ENCODE measurements around the gene SETD7. TPM values are rescaled to one million over a fixed set of nuclear protein-coding genes. Genes with fewer than 3 reads are reported as not detected.

The SETD7 gene
- total and polyA plus RNA-seq, 8 donors: 9.7 to 96.9 (median 31.5) TPM

DNA sequence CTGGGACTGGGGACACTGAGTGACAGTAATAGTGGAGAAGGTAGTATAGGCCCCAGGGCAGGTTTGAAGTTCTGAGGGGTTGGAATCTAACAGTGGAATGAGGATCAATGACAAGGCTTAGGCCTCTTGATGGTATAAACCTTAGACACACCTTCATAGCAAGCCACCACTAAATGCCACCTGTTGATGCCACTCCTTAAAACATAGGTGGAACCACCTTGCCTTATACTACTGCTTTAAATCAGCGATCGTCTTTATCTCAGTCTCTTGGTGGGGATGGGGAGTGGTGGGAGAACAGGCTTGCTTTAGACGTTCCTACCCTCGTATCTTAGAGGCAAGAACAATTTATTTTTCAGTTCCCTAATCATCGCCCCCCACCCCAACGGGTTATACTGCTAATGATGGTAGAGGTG lies 100.9 kb downstream of the SETD7 start:
- WGBS, 5 donors: 20 to 36% (median 25%) methylated on average over 6 of the region's 6 CpGs
- H3K9me3 ChIP-seq: no peaks in the 10 kb centered on the region
- no peaks in the 10 kb centered on the region for H3K36me3 ChIP-seq
- intact Hi-C loops (cut with DNase I; ENCODE audit: low total_unique reads): no loop called here
- H3K27me3 ChIP-seq: no peaks in the 10 kb centered on the region
- peak overlapping the region; percentile 53 to 99 (median 96) for H3K27ac ChIP-seq
- peak in 1 of 2 donors; percentile 26 for DNase-seq
- TF ChIP-seq POLR2A (IDR thresholded peaks at IDR 0.05) (no peak), POLR2AphosphoS5 (IDR thresholded peaks at IDR 0.05) (no peak), EP300 (IDR thresholded peaks at IDR 0.05) (no peak)
- TF ChIP-seq, protein P1, sequence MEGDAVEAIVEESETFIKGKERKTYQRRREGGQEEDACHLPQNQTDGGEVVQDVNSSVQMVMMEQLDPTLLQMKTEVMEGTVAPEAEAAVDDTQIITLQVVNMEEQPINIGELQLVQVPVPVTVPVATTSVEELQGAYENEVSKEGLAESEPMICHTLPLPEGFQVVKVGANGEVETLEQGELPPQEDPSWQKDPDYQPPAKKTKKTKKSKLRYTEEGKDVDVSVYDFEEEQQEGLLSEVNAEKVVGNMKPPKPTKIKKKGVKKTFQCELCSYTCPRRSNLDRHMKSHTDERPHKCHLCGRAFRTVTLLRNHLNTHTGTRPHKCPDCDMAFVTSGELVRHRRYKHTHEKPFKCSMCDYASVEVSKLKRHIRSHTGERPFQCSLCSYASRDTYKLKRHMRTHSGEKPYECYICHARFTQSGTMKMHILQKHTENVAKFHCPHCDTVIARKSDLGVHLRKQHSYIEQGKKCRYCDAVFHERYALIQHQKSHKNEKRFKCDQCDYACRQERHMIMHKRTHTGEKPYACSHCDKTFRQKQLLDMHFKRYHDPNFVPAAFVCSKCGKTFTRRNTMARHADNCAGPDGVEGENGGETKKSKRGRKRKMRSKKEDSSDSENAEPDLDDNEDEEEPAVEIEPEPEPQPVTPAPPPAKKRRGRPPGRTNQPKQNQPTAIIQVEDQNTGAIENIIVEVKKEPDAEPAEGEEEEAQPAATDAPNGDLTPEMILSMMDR (IDR thresholded peaks at IDR 0.05): no peak
- peaks cover 29 to 77% (median 60%) of the 10 kb centered on the region in 4 donors for H3K4me1 ChIP-seq
- peak overlapping the region; percentile 78 to 85 (median 82) for H3K4me3 ChIP-seq

DNA sequence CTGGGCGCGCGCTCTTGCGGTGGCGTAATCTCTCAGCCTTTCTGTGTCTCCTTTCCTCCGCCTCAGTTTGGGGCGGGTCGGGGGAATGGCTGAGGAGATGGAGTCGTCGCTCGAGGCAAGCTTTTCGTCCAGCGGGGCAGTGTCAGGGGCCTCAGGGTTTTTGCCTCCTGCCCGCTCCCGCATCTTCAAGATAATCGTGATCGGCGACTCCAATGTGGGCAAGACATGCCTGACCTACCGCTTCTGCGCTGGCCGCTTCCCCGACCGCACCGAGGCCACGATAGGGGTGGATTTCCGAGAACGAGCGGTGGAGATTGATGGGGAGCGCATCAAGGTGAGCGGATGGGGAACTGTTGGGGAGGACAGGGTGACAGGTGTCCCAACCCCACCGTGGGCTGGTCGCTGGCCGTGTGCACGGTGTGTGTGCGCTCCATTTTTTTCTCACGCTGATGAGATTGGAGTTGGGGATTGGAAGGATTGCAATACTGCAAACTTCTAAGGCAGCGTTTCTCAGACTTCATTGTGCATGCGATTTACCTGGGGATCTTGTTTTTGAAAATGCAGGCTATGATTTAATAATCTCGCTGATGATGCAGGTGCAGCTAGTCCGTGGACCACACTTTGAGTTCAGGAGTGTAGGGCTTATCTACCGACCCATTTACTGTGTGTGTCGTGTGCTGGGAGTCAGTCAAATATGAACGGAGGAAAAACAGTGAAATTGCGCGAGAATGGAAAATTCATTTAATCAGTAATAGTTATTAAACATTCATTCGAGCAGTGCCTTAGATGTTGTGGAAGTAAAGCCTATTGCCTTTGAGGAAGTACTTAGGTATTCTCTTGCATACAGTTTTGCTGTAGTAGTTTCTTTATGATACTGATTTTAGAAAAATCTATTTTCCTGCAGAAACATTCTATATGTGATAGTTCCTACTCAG lies 101.6 kb downstream of the SETD7 start, which contains the start of gene RAB33B:
RAB33B (plus strand) TSS at position 11 of the 935 bp plus-strand sequence; CDS start at position 86, 75 bp downstream.
- TF ChIP-seq, protein P1 (IDR thresholded peaks at IDR 0.05): no peak
- TF ChIP-seq POLR2A (IDR thresholded peaks at IDR 0.05) (peak in 2 of 4 donors; percentile 64 to 88), POLR2AphosphoS5 (IDR thresholded peaks at IDR 0.05) (peak; percentile 92 to 96 (median 95))
- no peaks in the 10 kb centered on the region for H3K27me3 ChIP-seq
- intact Hi-C loops (cut with DNase I; ENCODE audit: low total_unique reads): no loop called here
- WGBS, 5 donors: 1% methylated on average over 33 to 46 of the region's 46 CpGs
- peak within 1 kb of the TSS; percentile 78 to 85 (median 82) for H3K4me3 ChIP-seq
- H3K27ac ChIP-seq: peak within 1 kb of the TSS; percentile 93 to 99 (median 99)
- no peaks in the 10 kb centered on the region for H3K36me3 ChIP-seq
- H3K4me1 ChIP-seq: peaks cover 29 to 70% (median 60%) of the 10 kb centered on the region in 4 donors
- no peak for DNase-seq
- H3K9me3 ChIP-seq: no peaks in the 10 kb centered on the region

GRCh38 chr4:139453371-139454110 lies 102.5 kb downstream of the SETD7 start:
- H3K4me3 ChIP-seq: peak overlapping the region; percentile 78 to 85 (median 82)
- peaks cover 29 to 62% (median 53%) of the 10 kb centered on the region in 4 donors for H3K4me1 ChIP-seq
- peak; percentile 97 to 99 for DNase-seq
- intact Hi-C loops (cut with DNase I; ENCODE audit: low total_unique reads): no loop called here
- peak overlapping the region; percentile 93 to 99 (median 99) for H3K27ac ChIP-seq
- H3K36me3 ChIP-seq: no peaks in the 10 kb centered on the region
- TF ChIP-seq, protein P1 (IDR thresholded peaks at IDR 0.05): peak in 1 of 7 experiments; percentile 2
- peak in 2 of 4 donors; percentile 65 to 72 for TF ChIP-seq POLR2A (IDR thresholded peaks at IDR 0.05)
- no peak for TF ChIP-seq EP300 (IDR thresholded peaks at IDR 0.05)
- TF ChIP-seq POLR2AphosphoS5 (IDR thresholded peaks at IDR 0.05): peak; percentile 61 to 89 (median 72)
- no peaks in the 10 kb centered on the region for H3K27me3 ChIP-seq
- WGBS, 5 donors: 0 to 1% (median 0%) methylated on average over 26 to 76 of the region's 76 CpGs
- H3K9me3 ChIP-seq: no peaks in the 10 kb centered on the region

DNA sequence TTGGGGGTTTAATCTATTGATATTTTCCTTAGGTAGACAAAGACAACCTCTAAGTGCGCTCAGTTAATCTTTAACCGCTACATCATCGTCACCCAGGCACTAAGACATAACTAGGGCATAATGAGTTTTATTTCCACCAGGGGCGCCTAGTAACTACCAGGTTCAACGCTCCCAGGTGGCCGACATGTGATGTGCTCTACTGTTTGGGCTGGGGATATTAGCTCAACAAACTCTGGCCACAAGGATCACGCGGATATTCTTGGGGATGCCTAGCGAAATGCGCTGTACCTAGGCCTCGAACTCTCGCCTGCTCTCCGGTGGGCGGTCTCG lies 103.0 kb downstream of the SETD7 start:
- no peaks in the 10 kb centered on the region for H3K27me3 ChIP-seq
- no peaks in the 10 kb centered on the region for H3K9me3 ChIP-seq
- intact Hi-C loops (cut with DNase I; ENCODE audit: low total_unique reads): no loop called here
- H3K27ac ChIP-seq: peak overlapping the region; percentile 93 to 99 (median 99)
- 0 to 3% (median 1%) methylated on average over 10 to 15 of the region's 15 CpGs for WGBS, 5 donors
- DNase-seq: peak in 1 of 2 donors; percentile 90
- no peak for TF ChIP-seq EP300 (IDR thresholded peaks at IDR 0.05)
- no peak for TF ChIP-seq POLR2A (IDR thresholded peaks at IDR 0.05)
- TF ChIP-seq, protein P1 (IDR thresholded peaks at IDR 0.05): peak in 4 of 7 experiments; percentile 9 to 39 (median 24)
- peaks cover 25 to 56% (median 48%) of the 10 kb centered on the region in 4 donors for H3K4me1 ChIP-seq
- peak overlapping the region; percentile 78 to 85 (median 82) for H3K4me3 ChIP-seq
- no peaks in the 10 kb centered on the region for H3K36me3 ChIP-seq

Measured in stomach (tissue), 9 donors.